K562 (cell line): ENCODE results near the gene SPNS2. TPM values are rescaled to one million over a fixed set of nuclear protein-coding genes. Genes with fewer than 3 reads are reported as not detected.

Experiments
- ATAC-seq: fragments of 200-7000 bp; cut with Tn5 transposase; 3 replicates; pipeline ENCODE4 v1.9.1; 2020; ENCODE audit warnings: moderate library complexity
- BruUV-seq: library from RNA; stranded (reverse); fragments of 400-500 nt; replicated peaks from 2 replicates; lab custom pipeline; 2021; lab: Mats Ljungman, UMichigan
- CTCF ChIA-PET: fragments of 300-600 bp; formaldehyde crosslinking; extraction: SDS; loops from one replicate; lab custom pipeline; 2021; ENCODE audit warnings: low intra/inter-chr PET ratio; lab: Yijun Ruan, JAX
- POLR2A ChIA-PET: fragments of 300-600, 350-650 bp; sonication (Branson Sonifier 250); formaldehyde crosslinking; extraction: SDS; loops from one replicate; lab custom pipeline; 2021; ENCODE audit warnings: antibody characterized with exemption, inconsistent platforms; lab: Yijun Ruan, JAX
- DNase-seq, 4 experiments: peaks; one replicate each; pipeline versions ENCODE4 v3.0.0 to v3.0.0-alpha.2; 2011 to 2018; ENCODE audit warnings: low spot score in 3 of 4, mixed read lengths in 3 of 4; ENCODE audit errors: extremely low read depth in 1 of 4
- FAIRE-seq: peaks from 2 replicates; lab custom pipeline; 2011; peaks lifted over from hg19 to GRCh38; lab: Jason Lieb, UNC
- H2AFZ ChIP-seq: 2 replicates; pipeline ENCODE4 v1.6.0; 2011; ENCODE audit warnings: low read depth, low read length, control low read depth, inconsistent platforms
- H3K27ac ChIP-seq: fragments of 200-600 bp; 3 replicates; pipeline ENCODE4 v1.8.0; 2011; ENCODE audit warnings: low read depth, mild to moderate bottlenecking, control low read depth, inconsistent platforms, low read length, moderate library complexity, mixed read lengths; ENCODE audit errors: extremely low read depth
- H3K27me3 ChIP-seq, 2 experiments: fragments of 300-600 bp in 1 of 2; 2 replicates in 1 of 2; 3 replicates in 1 of 2; pipeline versions ENCODE4 v1.6.0 to v1.8.0; 2011; ENCODE audit warnings: inconsistent platforms in 2 of 2, low read length in 2 of 2, mild to moderate bottlenecking in 1 of 2, mixed read lengths in 1 of 2, moderate library complexity in 1 of 2; ENCODE audit not compliant: control insufficient read depth in 2 of 2, insufficient read depth in 2 of 2
- H3K36me3 ChIP-seq: fragments of 300-600 bp; 3 replicates; pipeline ENCODE4 v1.8.0; 2011; ENCODE audit warnings: mild to moderate bottlenecking, low read length, inconsistent platforms; ENCODE audit not compliant: control insufficient read depth, insufficient read depth
- H3K4me1 ChIP-seq, 2 experiments: fragments of 200-600 bp in 1 of 2; replicated peaks in 1 of 2; 2 replicates in 1 of 2; 3 replicates in 1 of 2; pipeline versions ENCODE4 v1.5.1 to v1.8.0; 2011; ENCODE audit warnings: inconsistent platforms in 2 of 2, low read length in 2 of 2, mild to moderate bottlenecking in 1 of 2, mixed read lengths in 1 of 2, moderate library complexity in 1 of 2; ENCODE audit not compliant: control insufficient read depth in 2 of 2, insufficient read depth in 2 of 2
- H3K4me2 ChIP-seq: 2 replicates; pipeline ENCODE4 v1.6.1; 2011; ENCODE audit warnings: low read length, control low read depth, inconsistent platforms, mixed read lengths; ENCODE audit not compliant: insufficient read depth
- H3K4me3 ChIP-seq: fragments of 200-600 bp; sonication (generic), shearing (Covaris generic); 2 replicates; pipeline ENCODE4 v1.5.1; 2016; ENCODE audit warnings: control low read depth, inconsistent platforms
- H3K79me2 ChIP-seq: fragments of 200-600 bp; 3 replicates; pipeline ENCODE4 v1.8.0; 2011; ENCODE audit warnings: low read length, inconsistent platforms; ENCODE audit not compliant: control insufficient read depth, insufficient read depth
- H3K9ac ChIP-seq, 2 experiments: 2 replicates each; pipeline versions ENCODE4 v1.6.0 to v1.6.1; 2011; ENCODE audit warnings: low read depth in 2 of 2, low read length in 2 of 2, control low read depth in 1 of 2, inconsistent platforms in 1 of 2, mild to moderate bottlenecking in 1 of 2, mixed read lengths in 1 of 2; ENCODE audit not compliant: insufficient read depth in 1 of 2
- H3K9me1 ChIP-seq: one replicate; pipeline ENCODE4 v1.6.0; 2011; ENCODE audit warnings: inconsistent platforms, mild to moderate bottlenecking, low read length, moderate library complexity; ENCODE audit not compliant: control insufficient read depth, insufficient read depth
- H3K9me3 ChIP-seq: replicated peaks from 2 replicates; pipeline ENCODE4 v1.5.1; 2011; ENCODE audit warnings: low read depth, low read length, inconsistent platforms; ENCODE audit not compliant: control insufficient read depth, insufficient read depth
- H4K20me1 ChIP-seq: replicated peaks from 2 replicates; pipeline ENCODE4 v1.6.1; 2011; ENCODE audit warnings: low read length, inconsistent platforms, mixed read lengths; ENCODE audit not compliant: control insufficient read depth, insufficient read depth
- GABPA ChIP-seq: fragments of 200-800 bp; sonication (Bioruptor generic); conservative IDR thresholded peaks from 2 replicates; pipeline ENCODE4 v1.6.1; 2016; ENCODE audit warnings: low read depth, missing genetic modification characterization, missing compliant biosample characterization
- NR2C1 ChIP-seq, 2 experiments: fragments of 450-650 bp; IDR thresholded peaks; 2 replicates each; pipeline ENCODE4 v1.6.1; 2017; ENCODE audit warnings: mild to moderate bottlenecking in 2 of 2, antibody characterized with exemption in 1 of 2, inconsistent platforms in 1 of 2, missing compliant biosample characterization in 1 of 2, missing genetic modification characterization in 1 of 2
- NR2C2 ChIP-seq, 2 experiments: fragments of 200-800 bp in 1 of 2; sonication (Bioruptor generic) in 1 of 2; sonication (generic) in 1 of 2; formaldehyde crosslinking in 1 of 2; IDR thresholded peaks; 2 replicates each; pipeline versions ENCODE4 v1.6.1 to v1.8.0; 2016 to 2022; ENCODE audit warnings: mild to moderate bottlenecking in 1 of 2, missing compliant biosample characterization in 1 of 2, missing genetic modification characterization in 1 of 2, missing genetic modification reagents in 1 of 2
- RAD21 ChIP-seq, 2 experiments: fragments of 250-450 bp in 1 of 2; fragments of 450-650 bp in 1 of 2; sonication (Bioruptor Pico) in 1 of 2; formaldehyde crosslinking in 1 of 2; IDR thresholded peaks in 1 of 2; conservative IDR thresholded peaks in 1 of 2; 2 replicates each; pipeline versions ENCODE4 v1.4.0 to v1.8.0; 2020 to 2022; ENCODE audit warnings: mild to moderate bottlenecking in 2 of 2, moderate library complexity in 1 of 2
- THAP7 ChIP-seq: fragments of 250-450 bp; sonication (Bioruptor Pico); IDR thresholded peaks from 2 replicates; pipeline ENCODE4 v1.5.0; 2021
- ZBTB40 ChIP-seq, 2 experiments: fragments of 450-650 bp in 1 of 2; sonication (generic) in 1 of 2; formaldehyde crosslinking in 1 of 2; IDR thresholded peaks; 2 replicates each; pipeline versions ENCODE4 v1.7.1 to v1.9.0; 2016 to 2022; ENCODE audit warnings: inconsistent platforms in 1 of 2, mild to moderate bottlenecking in 1 of 2, missing genetic modification reagents in 1 of 2
- ZFP36 ChIP-seq: fragments of 150-350 bp; IDR thresholded peaks from 2 replicates; pipeline ENCODE4 v1.6.1; 2018; ENCODE audit warnings: low read length, low read depth; ENCODE audit not compliant: partially characterized antibody
- WGBS: fragments of 100-300 bp; shearing (Covaris generic); methylation state at CpG from one replicate; pipeline ENCODE4 v1.1.6; 2016; ENCODE audit warnings: low coverage, mixed read lengths; ENCODE audit not compliant: insufficient coverage; ENCODE audit errors: missing lambda C conversion rate; 5-methylcytosine and 5-hydroxymethylcytosine counted together
- in situ Hi-C: fragments of 300-500 bp; cut with MboI; formaldehyde crosslinking; loops from 4 replicates; pipeline ENCODE4 v1.15.0; 2018; ENCODE audit warnings: inconsistent platforms, mixed read lengths
- intact Hi-C: fragments of 100-400 bp; cut with micrococcal nuclease; formaldehyde crosslinking; loops from 2 replicates; pipeline ENCODE4 v1.14.2; 2022
- polyA plus RNA-seq, 8 experiments: library from polyadenylated mRNA; depleted of rRNA in 4 of 8; stranded (reverse) in 5 of 8; unstranded in 3 of 8; fragments of >200 nt; fragmentation: Nextera tagmentation in 2 of 8; fragmentation: Illumina TruSeq in 1 of 8; extraction: Ambion mirVana in 2 of 8; extraction: Trizol in 1 of 8; gene quantifications; 2 replicates each; pipeline versions ENCODE4 v1.2.1 to v1.2.3, GENCODE V29; 2011 to 2014; ENCODE audit warnings: inconsistent platforms in 1 of 8, missing spikeins in 1 of 8
- total RNA-seq, 7 experiments: library from RNA; depleted of rRNA in 6 of 7; stranded (reverse); fragments of >200 nt in 6 of 7; fragmentation: Illumina TruSeq in 2 of 7; extraction: Trizol in 2 of 7; gene quantifications; 2 replicates each; pipeline versions ENCODE4 v1.2.1 to v1.2.3, GENCODE V29; 2011 to 2021; ENCODE audit warnings: low replicate concordance in 1 of 7

Gene SPNS2
- total and polyA plus RNA-seq, 9 of the 15 experiments (the other 6 are each of a cell fraction or from before 2014, with no cell fraction given) = 0.06 TPM; not detected in 8

GRCh38 chr17:4480929-4481898, 17.5 kb upstream of the SPNS2 start:
- no peak overlapping the region for H3K4me2 ChIP-seq
- no peaks in the 10 kb centered on the region for H3K9me3 ChIP-seq
- peaks cover 0 to 39% of the 10 kb centered on the region in 2 experiments; a peak in 4 of 5 replicates for H3K27me3 ChIP-seq
- no peak for ATAC-seq
- no peak overlapping the region for H3K27ac ChIP-seq
- FAIRE-seq = no peak
- in situ Hi-C loops = no loop called here
- intact Hi-C loops = no loop called here
- H3K4me3 ChIP-seq = no peak overlapping the region
- BruUV-seq = no TSS peak
- H4K20me1 ChIP-seq = no peaks in the 10 kb centered on the region
- DNase-seq = no peak
- TF ChIP-seq NR2C2 (CRISPR knock-in tag; IDR thresholded peaks at IDR 0.05) (no peak), NR2C2 (tag; IDR thresholded peaks at IDR 0.05) (peak; percentile 53; the same call in 1 of the 2 replicates), NR2C1 (IDR thresholded peaks at IDR 0.05) (no peak), NR2C1 (tag; IDR thresholded peaks at IDR 0.05) (peak; percentile 40), RAD21 (CRISPR knock-in tag; conservative IDR thresholded peaks at IDR 0.05 in 1 of 2, IDR thresholded peaks at IDR 0.05 in 1 of 2) (no peak), GABPA (tag) (peak; percentile 41; the same call in 1 of the 2 replicates), THAP7 (CRISPR knock-in tag) (no peak), ZBTB40 (IDR thresholded peaks at IDR 0.05) (no peak), ZBTB40 (CRISPR knock-in tag; IDR thresholded peaks at IDR 0.05) (no peak), ZFP36 (peak; percentile 43)
- H3K9ac ChIP-seq = peak overlapping the region in 1 of 2 experiments; percentile 5; a peak in 1 of 4 replicates
- no peaks in the 10 kb centered on the region for H3K9me1 ChIP-seq
- H2AFZ ChIP-seq = no peak overlapping the region
- no peaks in the 10 kb centered on the region for H3K4me1 ChIP-seq
- WGBS = 0% methylated on average over 6 of the region's 14 CpGs
- H3K79me2 ChIP-seq = no peaks in the 10 kb centered on the region
- H3K36me3 ChIP-seq = no peaks in the 10 kb centered on the region
- POLR2A ChIA-PET = interaction anchor here (0.5 to 1.4 kb wide), 3 partner anchors 14 to 57 kb away, joined by 3 to 4 read pairs (median 3); no protein-coding TSS in a partner anchor
- CTCF ChIA-PET = no interaction called here
